Ectodermal cell (in vitro differentiated cells): ENCODE data around the gene ADGRG1.
"Not testable (repeated sequence)": the region's sequence is repeated elsewhere in the genome, so short reads cannot be mapped to it uniquely, and the experiment has no call there.

Experiments
- H3K27ac ChIP-seq: 2 replicates; pipeline ENCODE4 v1.7.0; 2013; ENCODE audit warnings: mild to moderate bottlenecking, low read depth, low read length; ENCODE audit not compliant: insufficient read depth, poor library complexity, severe bottlenecking
- H3K27me3 ChIP-seq: 2 replicates; pipeline ENCODE4 v1.7.0; 2013; ENCODE audit warnings: mild to moderate bottlenecking, low read length; ENCODE audit not compliant: insufficient read depth, control insufficient read depth, poor library complexity, severe bottlenecking
- H3K36me3 ChIP-seq: one replicate; pipeline ENCODE4 v1.7.0; 2013; ENCODE audit warnings: low read length; ENCODE audit not compliant: control insufficient read depth, insufficient read depth
- H3K4me1 ChIP-seq: one replicate; pipeline ENCODE4 v1.7.0; 2013; ENCODE audit warnings: low read length; ENCODE audit not compliant: control insufficient read depth, insufficient read depth
- H3K4me3 ChIP-seq: 2 replicates; pipeline ENCODE4 v1.7.0; 2013; ENCODE audit warnings: low read depth, low read length, control low read depth; ENCODE audit not compliant: insufficient read depth
- H3K9me3 ChIP-seq: 2 replicates; pipeline ENCODE4 v1.7.0; 2013; ENCODE audit warnings: mild to moderate bottlenecking, low read length, moderate library complexity; ENCODE audit not compliant: control insufficient read depth
- WGBS, 2 experiments: methylation state at CpG; one replicate each; pipeline ENCODE4 v1.1.7; 2013; ENCODE audit warnings: missing lambda C conversion rate in 2 of 2; 5-methylcytosine and 5-hydroxymethylcytosine counted together

The ADGRG1 gene

DNA sequence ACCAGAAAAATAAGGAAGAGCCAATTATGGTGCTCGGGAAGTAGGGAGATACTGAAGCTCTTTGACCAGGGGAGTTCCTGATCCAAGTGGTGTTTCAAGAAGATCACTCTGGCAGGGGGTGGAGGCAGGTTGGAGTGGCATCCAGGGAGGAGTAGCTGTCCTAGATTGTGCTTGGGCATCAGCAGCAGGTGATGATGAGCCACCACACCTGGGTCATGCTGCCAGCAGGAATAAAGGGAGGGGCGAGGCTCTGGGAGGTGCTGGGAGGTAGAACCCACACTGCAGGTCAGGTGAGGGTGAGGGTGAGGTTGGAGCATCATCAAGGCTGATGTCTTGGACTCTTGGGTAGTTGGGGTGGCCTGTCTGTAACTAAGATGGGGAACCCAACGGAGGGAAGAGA lies 35.4 kb upstream of the ADGRG1 start:
- no peaks in the 10 kb centered on the region for H3K27me3 ChIP-seq
- no peaks in the 10 kb centered on the region for H3K36me3 ChIP-seq
- H3K4me3 ChIP-seq, result no peak overlapping the region
- H3K4me1 ChIP-seq, result peaks cover 6% of the 10 kb centered on the region
- H3K9me3 ChIP-seq, result no peaks in the 10 kb centered on the region
- 86 to 88% methylated on average over 3 of the region's 3 CpGs for WGBS, 2 experiments
- H3K27ac ChIP-seq, result no peak overlapping the region

DNA sequence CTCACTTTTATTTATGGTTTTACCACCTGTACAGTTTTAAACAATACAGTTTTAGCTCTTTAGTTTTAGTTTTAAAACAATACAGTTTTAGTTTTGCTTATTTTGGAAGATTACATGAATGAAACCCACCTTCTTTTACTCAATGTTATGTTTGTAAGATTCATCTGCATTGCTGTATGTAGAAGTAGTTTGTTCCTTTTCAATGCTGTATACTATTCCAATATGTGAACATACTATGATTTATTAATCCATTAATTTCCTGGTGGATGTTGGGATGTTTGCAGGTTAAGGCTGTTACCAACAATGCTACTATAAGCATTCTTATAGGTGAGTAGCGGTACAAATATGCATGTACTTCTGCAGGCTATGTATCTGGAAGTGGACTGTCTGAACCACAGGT lies 34.4 kb upstream of the ADGRG1 start:
- Histone ChIP-seq H3K36me3 (no peaks in the 10 kb centered on the region), H3K27ac (no peak overlapping the region), H3K9me3 (no peaks in the 10 kb centered on the region), H3K4me3 (no peak overlapping the region), H3K4me1 (peaks cover 6% of the 10 kb centered on the region), H3K27me3 (no peaks in the 10 kb centered on the region)
- WGBS, 2 experiments, result 90 to 100% methylated on average over 1 of the region's 1 CpG

DNA sequence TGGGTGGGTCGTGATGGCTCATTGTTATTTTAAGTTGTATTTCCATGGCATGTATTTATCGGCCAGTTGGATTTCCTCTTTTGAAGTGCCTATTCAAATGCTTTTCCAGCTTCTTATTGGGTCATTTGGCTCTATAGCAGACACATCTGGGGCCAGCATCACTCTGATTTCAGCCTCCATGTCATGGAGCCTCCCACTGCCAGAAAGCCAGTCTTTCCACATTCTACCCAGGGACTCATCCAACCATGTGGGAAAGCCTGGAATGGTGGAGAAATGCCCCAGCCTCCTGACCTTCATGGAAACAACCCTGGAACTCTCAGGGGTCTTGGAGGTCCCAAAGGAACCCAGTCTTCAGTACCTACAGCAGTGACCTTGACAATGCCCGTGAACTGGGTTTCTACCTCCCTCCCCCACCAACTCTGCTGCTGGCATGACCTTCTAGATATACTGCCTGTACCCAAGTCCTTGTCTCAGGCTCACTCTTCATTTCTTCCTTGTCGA lies 33.8 kb upstream of the ADGRG1 start:
- Histone ChIP-seq H3K27me3 (no peaks in the 10 kb centered on the region), H3K4me1 (peaks cover 6% of the 10 kb centered on the region), H3K27ac (no peak overlapping the region), H3K4me3 (no peak overlapping the region), H3K36me3 (no peaks in the 10 kb centered on the region), H3K9me3 (no peaks in the 10 kb centered on the region)
- 64 to 67% methylated on average over 3 to 4 of the region's 4 CpGs for WGBS, 2 experiments

DNA sequence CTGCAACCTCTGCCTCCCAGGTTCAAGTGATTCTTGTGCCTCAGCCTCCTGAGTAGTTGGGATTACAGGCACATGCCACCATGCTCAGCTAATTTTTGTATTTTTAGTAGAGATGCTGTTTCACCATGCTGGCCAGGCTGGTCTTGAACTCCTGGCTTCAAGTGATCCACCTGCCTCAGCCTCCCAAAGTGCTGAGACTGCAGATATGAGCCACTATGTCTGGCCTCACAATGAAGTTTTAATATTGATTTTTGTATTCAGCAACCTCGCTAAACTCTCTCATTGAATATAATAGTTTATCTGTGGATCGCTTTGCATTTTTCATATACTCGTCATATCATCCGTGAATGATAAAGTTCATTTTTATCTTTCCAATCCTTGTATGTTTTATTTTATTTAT lies 32.2 kb upstream of the ADGRG1 start:
- not testable (repeated sequence) for H3K27me3 ChIP-seq, H3K4me3 ChIP-seq, H3K27ac ChIP-seq, H3K36me3 ChIP-seq, H3K4me1 ChIP-seq, H3K9me3 ChIP-seq
- WGBS, 2 experiments, result 89% methylated on average over 1 of the region's 4 CpGs; no CpG with 5 or more reads in 1 of the 2 experiments

DNA sequence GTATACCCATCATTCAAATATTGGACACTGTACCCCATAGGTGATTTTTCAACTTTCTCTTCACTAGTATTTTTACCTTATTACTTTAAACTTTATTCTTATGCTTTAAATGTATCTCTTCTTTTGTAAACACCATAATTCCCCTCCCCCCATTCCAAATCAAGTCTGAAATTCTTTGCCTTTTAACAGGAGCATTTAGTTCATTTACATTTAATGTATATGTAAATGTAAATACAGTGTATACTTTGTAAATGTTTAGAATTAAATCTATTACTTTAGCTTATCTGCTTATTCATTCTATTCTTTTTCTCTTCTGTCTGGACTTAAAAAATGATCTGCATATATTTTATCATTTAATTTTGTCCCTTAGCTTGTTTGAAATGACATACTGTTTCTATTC lies 30.0 kb upstream of the ADGRG1 start:
- Histone ChIP-seq H3K27ac (no peak overlapping the region), H3K9me3 (no peaks in the 10 kb centered on the region), H3K36me3 (no peaks in the 10 kb centered on the region)

DNA sequence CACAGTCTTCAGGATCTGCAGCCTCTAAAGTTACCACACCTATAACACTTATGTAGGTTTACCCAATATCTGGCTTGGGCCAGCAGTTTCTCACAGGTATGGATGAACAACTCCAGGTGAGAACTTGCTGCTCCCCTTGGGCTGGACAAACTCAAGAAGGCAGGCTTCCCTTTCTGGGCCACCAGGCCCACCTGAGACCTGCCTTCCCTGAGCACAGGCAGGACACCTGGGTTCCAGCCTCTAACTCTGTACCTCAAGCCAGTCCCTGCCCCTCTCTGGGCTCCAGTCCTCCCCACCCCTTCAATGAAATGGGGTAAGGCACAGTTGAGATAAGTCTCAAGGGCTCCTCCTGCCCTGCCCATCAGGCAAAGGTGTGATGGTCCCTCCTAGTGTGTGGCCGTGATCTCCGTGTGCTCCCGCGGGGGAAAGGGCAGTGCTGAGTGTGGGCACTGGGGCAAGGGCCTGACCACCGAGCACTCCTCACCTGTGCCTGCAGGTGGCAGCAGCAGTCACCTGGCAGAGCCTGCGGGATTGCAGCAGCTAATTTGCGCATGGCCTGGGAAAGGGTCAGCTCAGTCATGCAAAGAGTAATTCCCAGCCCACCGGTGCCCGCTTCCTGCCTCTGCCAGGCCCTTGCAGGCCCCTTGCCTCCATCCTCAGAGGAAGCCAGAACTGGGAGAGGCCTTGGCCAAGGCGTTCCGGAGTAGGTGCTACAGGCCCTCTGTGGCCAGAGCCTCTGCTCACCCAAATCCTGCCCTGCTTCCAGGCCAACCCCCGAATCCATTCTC lies 28.2 kb upstream of the ADGRG1 start:
- Histone ChIP-seq H3K36me3 (no peaks in the 10 kb centered on the region), H3K27me3 (no peaks in the 10 kb centered on the region), H3K27ac (no peak overlapping the region), H3K4me3 (no peak overlapping the region), H3K4me1 (no peaks in the 10 kb centered on the region), H3K9me3 (no peaks in the 10 kb centered on the region)
- WGBS, 2 experiments, result 18 to 19% methylated on average over 12 of the region's 12 CpGs

More for the DNA sequence above, 30.0 kb upstream of the ADGRG1 start:
- Histone ChIP-seq H3K27me3 (no peaks in the 10 kb centered on the region), H3K4me1 (no peaks in the 10 kb centered on the region), H3K4me3 (no peak overlapping the region)

DNA sequence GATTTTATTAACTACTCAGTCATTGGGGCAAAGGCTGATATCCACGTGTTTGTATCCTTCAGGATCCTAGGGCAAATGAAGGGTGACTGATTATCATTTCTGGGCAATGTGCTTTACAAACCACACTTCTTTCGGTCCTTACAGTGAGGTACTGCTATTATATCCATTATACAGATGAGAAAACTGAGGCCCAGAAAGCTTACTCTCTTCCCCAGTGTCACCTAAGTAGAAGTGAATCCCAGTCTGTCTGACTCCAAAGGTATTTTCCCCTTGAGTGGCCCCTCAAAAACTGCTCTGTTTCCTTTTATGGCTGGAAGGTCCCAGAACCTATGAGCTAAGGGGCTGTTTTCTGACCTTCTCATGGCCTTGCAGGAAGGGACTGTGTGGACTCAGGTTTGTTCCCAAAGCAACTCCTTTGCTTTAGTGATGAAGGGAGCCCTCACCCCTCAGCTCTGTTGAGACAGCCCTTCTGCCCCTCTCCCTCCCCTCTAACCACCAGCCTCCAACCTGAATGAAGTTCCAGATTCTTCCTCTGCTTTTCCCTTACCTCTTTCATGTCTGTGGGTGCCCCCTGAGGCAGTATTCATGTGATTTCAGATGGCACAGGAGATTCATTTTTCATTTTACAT lies 27.4 kb upstream of the ADGRG1 start:
- H3K9me3 ChIP-seq, result no peaks in the 10 kb centered on the region
- H3K36me3 ChIP-seq, result no peaks in the 10 kb centered on the region
- 87 to 97% methylated on average over 2 of the region's 2 CpGs for whole genome bisulfite sequencing, 2 experiments
- no peak overlapping the region for H3K27ac ChIP-seq
- no peaks in the 10 kb centered on the region for H3K27me3 ChIP-seq
- no peaks in the 10 kb centered on the region for H3K4me1 ChIP-seq
- no peak overlapping the region for H3K4me3 ChIP-seq

DNA sequence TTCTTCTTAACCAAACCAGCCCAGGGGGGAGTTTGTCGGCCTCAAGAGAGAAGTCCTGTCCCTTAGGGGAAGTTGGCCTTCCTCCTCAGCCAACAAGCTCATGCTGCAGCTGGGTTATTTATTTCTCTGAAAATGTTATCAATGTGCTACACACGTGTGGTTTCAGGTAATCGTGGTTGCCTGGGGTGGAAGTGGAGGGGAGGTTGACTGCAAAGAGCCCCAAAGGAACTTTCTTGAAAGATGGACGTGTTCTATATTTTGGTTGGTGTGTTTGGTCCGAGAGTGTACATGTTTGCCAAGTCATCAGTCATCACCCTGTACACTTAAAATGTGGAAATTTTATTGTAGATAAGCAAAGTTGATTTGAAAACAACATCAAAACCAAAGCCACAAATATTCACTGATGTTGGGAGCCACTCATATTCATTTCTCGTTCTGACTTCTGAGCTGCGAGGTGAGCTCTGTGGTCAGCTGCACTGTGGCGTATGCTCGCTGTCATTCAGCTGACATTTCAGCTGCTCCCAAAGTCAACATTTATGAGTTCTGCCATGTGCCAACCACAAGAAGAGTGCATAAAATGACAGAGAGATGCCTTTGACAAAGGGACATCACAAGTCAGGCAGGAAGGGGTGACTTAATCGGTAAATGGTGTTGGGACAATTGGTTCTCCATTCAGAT lies 26.5 kb upstream of the ADGRG1 start:
- Histone ChIP-seq H3K9me3 (no peaks in the 10 kb centered on the region), H3K27ac (no peak overlapping the region), H3K27me3 (no peaks in the 10 kb centered on the region), H3K4me3 (no peak overlapping the region), H3K36me3 (no peaks in the 10 kb centered on the region), H3K4me1 (no peaks in the 10 kb centered on the region)
- WGBS, 2 experiments, result 87 to 93% methylated on average over 10 of the region's 10 CpGs

DNA sequence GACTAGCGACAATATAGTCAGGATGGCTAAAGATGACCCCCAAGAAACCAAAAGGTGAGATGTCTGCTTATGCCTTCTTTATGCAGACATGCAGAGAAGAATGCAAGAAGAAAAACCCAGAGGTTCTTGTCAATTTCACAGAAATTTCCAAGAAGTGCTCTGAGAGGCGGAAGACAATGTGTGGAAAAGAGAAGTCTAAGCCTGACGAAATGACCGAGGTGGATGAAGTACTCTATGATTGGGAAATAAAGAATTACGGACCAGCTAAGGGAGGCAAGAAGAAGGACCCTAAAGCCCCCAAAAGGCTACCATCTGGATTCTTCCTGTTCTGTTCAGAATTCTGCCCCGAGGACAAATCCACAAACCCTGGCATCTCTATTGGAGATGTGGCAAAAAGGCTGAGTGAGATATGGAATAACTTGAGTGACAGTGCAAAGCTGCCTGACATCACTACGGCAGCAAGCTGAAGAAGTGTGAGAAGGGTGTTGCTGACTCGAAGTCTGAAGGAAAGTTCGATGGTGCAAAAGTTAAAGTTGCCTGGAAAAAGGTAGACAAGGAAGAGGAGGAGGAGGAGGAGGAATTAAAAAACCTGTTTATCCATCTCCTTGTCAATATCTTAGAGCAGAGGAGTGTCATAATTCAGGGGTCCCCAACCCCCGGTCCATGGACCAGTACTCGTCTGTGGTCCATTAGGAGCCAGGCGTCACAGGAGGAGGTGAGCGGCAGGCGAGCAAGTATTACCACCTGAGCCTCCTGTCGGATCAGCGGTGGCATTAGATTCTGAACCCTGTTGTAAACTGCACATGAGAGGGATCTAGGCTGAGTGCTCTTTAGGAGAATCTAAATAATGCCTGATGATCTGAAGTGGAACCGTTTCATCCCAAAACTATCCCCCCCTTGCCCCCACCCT lies 25.1 kb upstream of the ADGRG1 start:
- 90 to 91% methylated on average over 17 of the region's 17 CpGs for WGBS, 2 experiments
- no peaks in the 10 kb centered on the region for H3K27me3 ChIP-seq
- H3K9me3 ChIP-seq, result no peaks in the 10 kb centered on the region

More for the DNA sequence above, 25.1 kb upstream of the ADGRG1 start:
- Histone ChIP-seq H3K4me3 (no peak overlapping the region), H3K27ac (no peak overlapping the region), H3K4me1 (no peaks in the 10 kb centered on the region), H3K36me3 (no peaks in the 10 kb centered on the region)
